Erythroblast (primary cell): Measurements from ENCODE around the gene ERBIN.

Experiments
- DNase-seq, 2 experiments: peaks; one replicate each; lab custom pipeline; 2025; lab: John Stamatoyannopoulos, UW
- GATA1 ChIP-seq: IDR thresholded peaks from 2 replicates; pipeline ENCODE4 v1.6.1; 2011; ENCODE audit warnings: low read depth, mild to moderate bottlenecking, control low read depth, low read length, moderate library complexity
- POLR2A ChIP-seq: IDR thresholded peaks from 2 replicates; pipeline ENCODE4 v1.6.1; 2011; ENCODE audit warnings: mild to moderate bottlenecking, low read length

Gene ERBIN

DNA sequence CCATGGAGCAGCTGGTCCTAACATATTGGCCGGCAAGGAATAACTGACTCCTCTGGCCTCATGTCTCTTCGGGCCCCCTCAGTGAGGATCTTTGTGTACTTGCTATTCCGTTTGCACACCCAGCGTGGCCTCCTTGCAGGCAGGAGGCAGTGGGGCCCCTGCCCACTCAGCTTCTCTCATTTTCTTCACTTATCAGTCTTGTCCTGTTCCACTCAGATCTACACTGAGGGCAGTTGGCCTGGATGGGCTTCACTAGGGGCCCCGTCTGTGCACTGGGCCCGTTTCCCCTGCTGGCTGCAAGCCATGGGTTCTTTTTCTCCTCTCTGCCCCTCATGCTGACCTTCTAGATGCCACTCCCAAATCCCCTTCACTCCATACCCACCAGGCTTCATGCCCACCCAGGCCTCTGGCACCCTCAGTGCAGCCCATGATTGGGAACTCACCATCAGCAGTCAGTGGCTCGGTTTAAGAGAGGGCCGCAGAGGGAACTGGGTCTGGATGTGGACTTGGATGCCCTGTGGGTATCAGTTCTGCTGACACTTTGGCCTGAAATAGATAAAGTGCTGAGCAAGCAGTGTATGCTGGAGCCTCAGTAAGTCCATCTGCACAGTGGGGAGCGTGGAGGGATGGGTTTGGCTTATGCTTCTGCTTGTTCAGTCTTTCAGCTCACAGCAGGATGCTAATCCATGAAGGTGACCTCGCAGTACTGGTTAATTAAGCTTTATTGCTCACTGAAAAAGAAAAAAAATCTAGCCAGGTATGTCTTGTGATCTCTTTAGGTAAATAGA lies 57.9 kb downstream of the ERBIN start:
- no peak for TF ChIP-seq POLR2A
- no peak for TF ChIP-seq GATA1
- DNase-seq = peak; percentile 19 to 54

DNA sequence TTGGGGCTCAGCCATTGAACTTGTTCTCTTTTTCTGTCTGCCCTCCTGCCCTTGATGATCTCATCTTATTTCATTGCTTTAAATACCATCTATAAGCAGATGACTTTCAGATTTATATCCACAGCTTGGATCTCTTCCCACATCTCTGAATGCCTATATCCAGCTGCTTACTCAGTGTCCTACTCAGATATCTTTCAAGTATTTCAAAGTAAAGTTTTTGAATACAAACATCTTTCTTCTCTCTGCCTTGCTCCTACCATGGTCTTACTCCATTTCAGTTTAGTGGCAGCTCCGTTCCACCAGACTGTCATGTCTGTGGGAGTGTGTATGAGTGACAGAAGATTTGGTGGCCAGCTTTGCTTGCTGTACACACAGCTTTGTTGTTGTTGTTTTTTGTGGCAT lies 59.7 kb downstream of the ERBIN start:
- TF ChIP-seq GATA1 (no peak), POLR2A (no peak)
- DNase-seq = peak; percentile 24 to 43

DNA sequence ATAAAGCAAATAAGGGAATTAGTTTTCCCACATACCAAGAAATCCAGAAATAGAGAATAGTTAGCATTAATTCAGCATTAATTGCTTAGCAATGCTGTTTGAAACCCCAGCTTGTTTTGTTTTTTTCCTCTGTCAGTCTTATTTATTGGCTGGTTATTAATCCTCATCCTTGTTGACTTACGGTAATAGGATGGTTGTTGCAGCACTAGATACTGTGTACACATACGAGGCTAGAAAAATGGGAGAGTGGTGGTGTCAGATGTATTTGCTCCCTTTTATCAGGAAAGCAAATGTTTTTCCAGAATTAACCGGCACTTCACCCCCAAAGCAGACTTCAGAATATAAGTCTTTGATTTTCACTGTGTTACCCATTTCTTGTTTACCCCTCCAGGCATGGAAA lies 60.4 kb downstream of the ERBIN start:
- no peak for DNase-seq
- TF ChIP-seq GATA1 (no peak), POLR2A (no peak)

DNA sequence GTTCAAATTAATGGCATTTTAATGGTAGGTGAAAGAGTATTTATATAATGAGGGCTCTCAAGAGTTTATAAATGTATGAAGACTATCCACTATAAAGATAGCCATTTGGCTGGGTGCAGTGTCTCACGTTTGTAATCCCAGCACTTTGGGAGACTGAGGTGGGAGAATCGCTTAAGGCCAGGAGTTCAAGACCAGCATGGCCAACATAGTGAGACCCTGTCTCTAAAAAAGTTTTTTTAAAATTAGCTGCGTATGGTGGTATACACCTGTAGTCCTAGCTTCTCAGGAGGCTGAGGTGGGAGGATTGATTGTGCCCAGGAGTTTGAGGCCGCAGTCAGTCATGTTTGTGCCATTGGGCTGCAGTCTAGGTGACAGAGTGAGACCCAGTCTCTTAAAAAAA lies 61.6 kb downstream of the ERBIN start:
- TF ChIP-seq POLR2A (no peak), GATA1 (no peak)
- DNase-seq = no peak

DNA sequence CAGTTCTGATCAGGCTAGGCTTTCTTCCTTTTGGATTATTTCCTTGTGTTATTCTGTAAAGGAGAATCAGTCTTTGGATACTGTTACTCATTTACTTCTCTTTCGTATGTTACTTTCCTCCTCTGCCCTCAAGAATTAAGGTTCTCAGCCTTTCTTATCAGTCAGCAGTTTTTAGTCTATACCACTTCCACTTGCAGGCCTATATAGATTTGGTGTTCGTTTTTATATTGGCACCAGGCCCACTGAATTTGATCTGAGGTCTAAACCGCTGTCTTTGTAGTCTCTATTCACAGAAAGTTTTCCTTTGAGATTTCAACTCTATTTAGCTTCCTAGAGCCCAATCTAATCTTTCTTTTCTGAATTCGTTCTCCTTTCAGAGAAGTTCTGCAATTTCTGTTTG lies 62.8 kb downstream of the ERBIN start:
- TF ChIP-seq POLR2A (no peak), GATA1 (no peak)
- DNase-seq = peak; percentile 62 to 83

DNA sequence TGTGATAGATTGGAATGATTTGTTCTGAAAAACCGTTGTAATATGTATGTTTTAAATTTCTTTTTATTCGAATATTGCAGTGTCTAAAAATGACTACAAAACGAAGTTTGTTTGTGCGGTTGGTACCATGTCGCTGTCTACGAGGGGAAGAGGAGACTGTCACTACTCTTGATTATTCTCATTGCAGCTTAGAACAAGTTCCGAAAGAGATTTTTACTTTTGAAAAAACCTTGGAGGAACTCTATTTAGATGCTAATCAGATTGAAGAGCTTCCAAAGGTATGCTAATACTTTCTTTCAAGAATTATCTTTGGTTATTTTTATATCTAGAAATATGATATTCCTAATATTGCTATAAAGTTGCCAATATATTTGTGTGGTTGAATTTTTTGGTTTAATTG lies 66.3 kb downstream of the ERBIN start:
- TF ChIP-seq GATA1 (no peak), POLR2A (no peak)
- DNase-seq = no peak

DNA sequence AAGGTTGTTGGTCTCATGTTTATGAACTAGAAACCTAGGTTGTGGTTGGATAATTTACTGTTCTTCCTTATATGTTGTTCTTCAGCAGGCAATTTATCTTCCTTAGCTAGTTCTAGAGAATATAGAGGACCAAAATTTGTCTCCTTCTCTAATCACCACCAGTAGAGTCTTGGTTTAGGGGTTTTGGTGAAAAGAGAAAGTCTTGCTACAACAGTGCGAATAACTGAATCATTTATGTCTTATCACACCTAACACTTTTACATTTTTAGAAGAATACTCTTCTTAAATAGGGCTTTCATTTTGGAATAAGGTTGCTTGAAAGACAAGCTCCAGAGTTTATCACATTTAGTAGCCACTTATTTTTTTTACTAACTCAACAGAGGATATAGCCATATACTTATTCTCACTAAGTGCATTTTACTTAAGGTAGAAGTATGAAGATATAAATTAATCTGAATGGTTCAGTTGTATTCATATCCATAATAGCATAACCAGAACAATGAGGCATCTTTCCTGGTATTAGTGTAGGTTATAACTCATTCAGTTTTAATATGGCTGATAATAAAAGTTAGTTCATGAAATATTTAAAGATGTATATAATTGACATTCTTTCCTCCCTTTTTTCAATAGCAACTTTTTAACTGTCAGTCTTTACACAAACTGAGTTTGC lies 67.9 kb downstream of the ERBIN start:
- TF ChIP-seq GATA1 (no peak), POLR2A (no peak)
- DNase-seq = no peak

DNA sequence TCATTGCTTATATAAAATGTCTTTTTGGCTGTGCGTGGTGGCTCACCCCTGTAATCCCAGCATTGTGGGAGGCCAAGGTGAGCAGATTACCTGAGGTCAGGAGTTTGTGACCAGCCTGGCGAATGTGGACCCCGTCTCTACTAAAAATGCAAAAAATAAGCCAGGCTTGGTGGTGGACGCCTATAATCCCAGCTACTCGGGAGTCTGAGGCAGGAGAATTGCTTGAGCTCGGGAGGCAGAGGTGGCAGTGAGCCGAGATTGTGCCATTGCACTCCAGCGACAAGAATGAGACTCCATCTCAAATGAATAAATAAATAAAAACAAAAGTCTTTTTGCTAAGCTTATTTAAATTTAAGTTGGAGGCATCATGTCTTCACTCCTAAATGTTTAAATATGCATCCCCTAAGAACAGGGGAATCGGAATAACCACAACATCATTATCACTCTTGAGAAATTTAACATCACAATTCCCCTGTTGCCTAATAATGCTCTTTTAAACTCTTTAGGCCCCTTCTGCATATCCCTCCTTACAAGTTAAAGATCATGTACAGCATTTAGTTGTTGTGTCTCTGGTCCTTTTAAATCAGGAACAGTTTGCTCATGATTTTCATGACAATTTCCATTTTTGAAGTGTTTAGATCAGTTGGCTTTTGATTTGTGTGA lies 72.8 kb downstream of the ERBIN start:
- DNase-seq = no peak
- TF ChIP-seq POLR2A (no peak), GATA1 (no peak)

DNA sequence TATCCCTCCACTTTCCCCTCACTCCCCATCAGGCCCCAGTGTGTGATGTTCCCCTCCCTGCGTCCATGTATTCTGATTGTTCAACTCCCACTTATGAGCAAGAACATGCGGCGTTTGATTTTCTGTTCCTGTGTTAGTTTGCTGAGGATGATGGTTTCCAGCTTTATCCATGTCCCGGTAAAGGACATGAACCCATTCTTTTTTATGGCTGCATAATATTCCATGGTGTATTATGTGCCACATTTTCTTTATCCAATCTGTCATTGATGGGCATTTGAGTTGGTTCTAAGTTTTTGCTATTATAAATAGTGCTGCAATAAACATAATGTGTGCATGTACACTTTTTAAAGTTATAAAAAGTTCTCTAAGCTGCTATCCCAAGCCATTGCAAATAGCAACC lies 75.6 kb downstream of the ERBIN start:
- TF ChIP-seq POLR2A (no peak), GATA1 (no peak)
- DNase-seq = no peak

DNA sequence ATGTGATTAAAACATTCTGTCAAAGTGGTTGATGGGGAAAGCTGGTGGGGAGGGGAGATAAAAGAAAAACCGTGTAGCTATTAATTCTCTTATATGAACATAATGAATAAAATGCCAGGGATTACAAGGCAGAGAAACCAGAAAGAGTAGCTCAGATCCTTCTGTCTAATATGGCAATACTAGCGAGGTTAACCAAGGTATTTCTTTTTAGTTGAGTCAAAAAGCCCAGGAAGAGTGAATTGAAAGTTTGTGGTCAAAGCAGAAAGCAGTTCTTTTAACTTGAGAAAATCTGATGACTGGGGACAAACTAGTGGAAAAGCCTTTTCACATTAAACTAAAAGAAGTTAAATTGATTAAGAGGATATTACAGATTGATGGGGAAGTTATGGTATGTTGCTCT lies 76.0 kb downstream of the ERBIN start:
- no peak for DNase-seq
- TF ChIP-seq GATA1 (no peak), POLR2A (no peak)

DNA sequence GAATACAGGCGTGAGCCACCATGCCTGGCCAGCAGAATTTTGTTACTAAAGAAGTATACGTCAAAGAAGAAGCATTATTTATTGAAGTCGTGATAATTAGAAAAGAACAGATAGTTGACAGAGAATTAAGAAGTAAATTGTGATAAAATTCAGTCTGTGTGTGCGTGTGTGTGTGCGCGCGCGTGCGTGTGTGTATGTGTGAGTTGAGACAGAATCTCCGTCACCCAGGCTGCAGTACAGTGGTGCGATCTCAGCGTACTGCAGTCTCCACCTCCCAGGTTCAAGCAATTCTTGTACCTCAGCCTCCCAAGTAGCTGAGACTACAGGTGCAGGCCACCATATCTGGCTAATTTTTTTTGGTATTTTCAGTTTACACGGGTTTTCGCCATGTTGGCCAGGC lies 77.8 kb downstream of the ERBIN start:
- no peak for DNase-seq
- no peak for TF ChIP-seq GATA1
- TF ChIP-seq POLR2A = no peak

DNA sequence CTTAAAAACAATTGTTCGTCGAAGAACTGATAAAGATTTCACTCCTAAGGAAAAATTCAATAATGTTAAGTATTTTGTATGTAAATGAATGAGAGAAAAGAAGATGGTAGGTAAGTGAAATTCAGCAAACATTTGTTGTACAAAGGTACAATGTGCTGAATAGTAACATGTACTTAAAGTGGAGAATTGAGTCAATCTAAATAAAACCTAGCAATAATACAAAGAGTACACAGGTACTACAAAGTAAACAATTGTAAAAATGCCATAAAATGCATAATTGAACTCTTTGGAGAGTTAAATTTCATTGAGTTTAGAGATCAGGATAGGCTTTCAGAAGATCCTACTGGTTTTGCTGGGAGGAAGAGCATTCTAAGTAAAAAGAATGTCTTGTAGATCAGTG lies 82.9 kb downstream of the ERBIN start:
- TF ChIP-seq GATA1 (no peak), POLR2A (no peak)
- no peak for DNase-seq

DNA sequence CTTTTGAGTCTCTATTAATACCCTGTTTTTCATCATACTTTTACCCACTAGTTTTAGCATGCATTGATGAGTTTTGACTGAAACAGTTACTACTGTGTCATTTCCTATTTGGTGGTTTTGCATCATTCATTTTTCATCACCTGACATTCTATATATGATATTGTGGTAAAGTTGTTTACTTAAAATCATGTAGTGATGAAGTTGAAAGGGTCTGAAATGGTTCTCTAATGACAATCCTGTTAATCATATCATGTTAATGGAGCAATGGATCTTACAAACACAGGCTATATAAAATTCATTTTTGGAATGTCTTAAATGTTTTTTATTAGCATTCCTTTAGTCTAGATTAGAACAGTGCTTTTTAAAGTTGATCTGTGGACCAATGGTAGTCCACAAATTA lies 84.1 kb downstream of the ERBIN start:
- DNase-seq = no peak
- no peak for TF ChIP-seq GATA1
- TF ChIP-seq POLR2A = no peak

DNA sequence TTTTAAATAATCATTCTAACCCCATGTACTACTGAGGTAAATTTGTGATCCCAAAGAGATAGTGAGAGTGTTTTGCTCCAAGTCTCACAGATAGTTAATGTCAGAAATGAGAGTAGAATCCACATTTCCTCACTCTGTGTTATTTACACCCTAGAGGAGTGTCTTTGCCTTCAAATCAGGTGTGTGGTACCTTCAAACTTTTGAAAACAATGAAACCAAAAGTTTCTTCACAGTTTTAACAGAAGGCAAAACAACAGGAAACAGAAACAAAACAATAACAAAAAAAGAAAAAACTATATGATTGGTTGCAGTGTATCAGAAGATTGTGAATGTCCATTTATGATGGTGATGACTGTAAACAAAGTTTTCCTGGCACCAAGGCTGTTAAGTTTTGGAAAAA lies 85.9 kb downstream of the ERBIN start:
- no peak for TF ChIP-seq GATA1
- TF ChIP-seq POLR2A = no peak
- no peak for DNase-seq
